Bronchial epithelial cell (primary cell): ENCODE measurements around the gene SEC61A1. TPM values are rescaled to one million over a fixed set of nuclear protein-coding genes. Genes with fewer than 3 reads are reported as not detected.

Experiments
- DNase-seq: peaks from one replicate; pipeline ENCODE4 v3.0.0-alpha.2; 2010; ENCODE audit warnings: low read depth
- FAIRE-seq: peaks from 2 replicates; lab custom pipeline; 2011; peaks lifted over from hg19 to GRCh38; lab: Jason Lieb, UNC
- H3K27me3 ChIP-seq: 2 replicates; pipeline ENCODE4 v1.5.1; 2011; ENCODE audit warnings: low read length; ENCODE audit not compliant: control insufficient read depth, insufficient read depth
- H3K36me3 ChIP-seq: 2 replicates; pipeline ENCODE4 v1.5.1; 2011; ENCODE audit warnings: low read length; ENCODE audit not compliant: control insufficient read depth, insufficient read depth
- H3K4me3 ChIP-seq: 2 replicates; pipeline ENCODE4 v1.5.1; 2011; ENCODE audit warnings: mild to moderate bottlenecking, low read depth, low read length, control low read depth
- total RNA-seq: library from RNA; depleted of rRNA; stranded (reverse); fragments of >200 nt; gene quantifications from 2 replicates; pipeline ENCODE4 v1.2.1, GENCODE V29; 2014
- TF ChIP-seq, protein P1 (sequence below): IDR thresholded peaks from 2 replicates; pipeline ENCODE4 v1.5.1; 2011; ENCODE audit warnings: mild to moderate bottlenecking, moderate library complexity, low read length, control low read depth, inconsistent platforms; ENCODE audit not compliant: insufficient read depth, severe bottlenecking

The SEC61A1 gene
- total RNA-seq, 1 donor from 2014 or later, result 256 TPM

DNA sequence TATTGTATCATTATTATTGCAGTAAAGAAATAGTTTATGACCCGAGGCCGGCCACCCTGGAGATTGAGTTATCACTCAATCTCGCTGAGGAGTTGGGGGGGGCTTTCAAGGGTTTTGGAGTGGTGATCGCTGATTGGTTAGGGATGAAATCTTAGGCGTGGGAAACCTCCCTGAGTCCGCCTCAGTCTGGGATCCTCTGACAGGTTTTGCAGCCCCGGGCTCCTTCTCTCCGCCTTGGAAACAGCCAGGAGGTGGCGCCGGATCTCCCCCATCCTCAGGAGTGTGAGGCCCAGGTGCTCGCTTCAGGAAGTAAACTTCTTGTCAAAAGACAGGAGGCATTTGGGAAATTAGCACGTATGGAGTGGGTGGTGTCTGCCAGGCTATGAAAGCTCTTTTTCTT lies 41.1 kb upstream of the SEC61A1 start:
- Histone ChIP-seq H3K4me3 (peak overlapping the region; percentile 39), H3K27me3 (no peaks in the 10 kb centered on the region), H3K36me3 (no peaks in the 10 kb centered on the region)
- FAIRE-seq, result no peak
- TF ChIP-seq, protein P1, sequence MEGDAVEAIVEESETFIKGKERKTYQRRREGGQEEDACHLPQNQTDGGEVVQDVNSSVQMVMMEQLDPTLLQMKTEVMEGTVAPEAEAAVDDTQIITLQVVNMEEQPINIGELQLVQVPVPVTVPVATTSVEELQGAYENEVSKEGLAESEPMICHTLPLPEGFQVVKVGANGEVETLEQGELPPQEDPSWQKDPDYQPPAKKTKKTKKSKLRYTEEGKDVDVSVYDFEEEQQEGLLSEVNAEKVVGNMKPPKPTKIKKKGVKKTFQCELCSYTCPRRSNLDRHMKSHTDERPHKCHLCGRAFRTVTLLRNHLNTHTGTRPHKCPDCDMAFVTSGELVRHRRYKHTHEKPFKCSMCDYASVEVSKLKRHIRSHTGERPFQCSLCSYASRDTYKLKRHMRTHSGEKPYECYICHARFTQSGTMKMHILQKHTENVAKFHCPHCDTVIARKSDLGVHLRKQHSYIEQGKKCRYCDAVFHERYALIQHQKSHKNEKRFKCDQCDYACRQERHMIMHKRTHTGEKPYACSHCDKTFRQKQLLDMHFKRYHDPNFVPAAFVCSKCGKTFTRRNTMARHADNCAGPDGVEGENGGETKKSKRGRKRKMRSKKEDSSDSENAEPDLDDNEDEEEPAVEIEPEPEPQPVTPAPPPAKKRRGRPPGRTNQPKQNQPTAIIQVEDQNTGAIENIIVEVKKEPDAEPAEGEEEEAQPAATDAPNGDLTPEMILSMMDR, result peak; percentile 76
- DNase-seq, result peak; percentile 68

DNA sequence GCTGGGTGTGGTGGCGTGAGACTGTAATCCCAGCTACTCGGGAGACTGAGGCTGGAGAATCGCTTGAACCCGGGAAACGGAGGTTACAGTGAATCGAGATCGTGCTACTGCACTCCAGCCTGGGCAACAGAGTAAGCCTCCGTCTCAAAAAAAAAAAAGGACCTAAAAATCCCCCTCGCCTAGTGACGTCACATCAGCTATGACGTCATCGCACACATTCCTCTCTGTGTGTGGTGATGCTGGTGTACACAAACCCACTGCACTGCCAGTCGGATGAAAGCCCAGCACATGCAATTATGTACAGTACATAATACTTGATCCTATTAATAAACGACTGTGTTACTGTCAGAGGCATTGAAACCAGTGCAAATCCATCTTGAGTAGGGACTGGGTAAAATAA lies 40.2 kb upstream of the SEC61A1 start:
- no peak overlapping the region for H3K4me3 ChIP-seq
- H3K27me3 ChIP-seq, result no peaks in the 10 kb centered on the region
- TF ChIP-seq, protein P1, result no peak
- no peaks in the 10 kb centered on the region for H3K36me3 ChIP-seq
- no peak for DNase-seq
- no peak for FAIRE-seq

DNA sequence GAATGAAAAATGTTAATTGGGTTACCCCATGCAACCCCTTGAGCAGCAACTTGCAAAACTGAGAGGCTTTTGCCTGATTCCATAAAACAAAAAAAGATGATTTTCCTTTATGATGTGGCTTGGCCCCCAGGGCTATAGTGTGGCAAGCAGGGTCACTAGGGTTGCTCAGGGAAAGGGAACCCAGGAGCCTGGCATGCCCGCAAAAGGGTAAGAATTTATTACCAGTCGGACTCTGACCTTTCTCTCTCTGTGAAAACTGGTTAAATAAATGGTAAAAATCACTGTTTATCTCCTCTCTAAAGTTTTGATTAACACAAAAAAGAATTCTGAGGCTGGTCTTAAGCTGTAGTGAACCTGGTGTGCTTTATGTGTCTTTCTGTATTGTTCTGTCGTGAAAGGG lies 37.7 kb upstream of the SEC61A1 start:
- Histone ChIP-seq H3K27me3 (no peaks in the 10 kb centered on the region), H3K4me3 (no peak overlapping the region), H3K36me3 (no peaks in the 10 kb centered on the region)
- DNase-seq (no peak), FAIRE-seq (no peak)
- TF ChIP-seq, protein P1, result no peak

DNA sequence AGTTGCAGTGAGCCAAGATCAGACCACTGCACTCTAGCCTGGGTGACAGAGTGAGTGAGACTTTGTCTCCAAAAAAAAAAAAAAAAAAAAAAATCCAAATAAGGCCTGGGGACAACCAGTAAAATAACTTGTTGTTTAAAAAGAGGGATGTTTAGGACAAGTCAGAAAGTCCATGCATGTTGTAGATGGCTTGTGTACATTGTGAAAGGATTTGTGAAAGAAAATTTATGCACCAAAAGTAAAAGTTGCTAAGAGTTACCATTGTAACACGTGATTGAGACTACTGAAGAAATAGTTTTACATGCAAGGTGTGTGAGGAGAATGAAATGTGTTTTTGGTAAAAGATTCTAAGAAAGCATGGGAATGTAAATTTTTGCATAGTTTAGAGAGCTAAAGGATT lies 35.7 kb upstream of the SEC61A1 start:
- DNase-seq, result no peak
- Histone ChIP-seq H3K27me3 (no peaks in the 10 kb centered on the region), H3K4me3 (no peak overlapping the region), H3K36me3 (no peaks in the 10 kb centered on the region)
- TF ChIP-seq, protein P1, result no peak
- FAIRE-seq, result no peak

DNA sequence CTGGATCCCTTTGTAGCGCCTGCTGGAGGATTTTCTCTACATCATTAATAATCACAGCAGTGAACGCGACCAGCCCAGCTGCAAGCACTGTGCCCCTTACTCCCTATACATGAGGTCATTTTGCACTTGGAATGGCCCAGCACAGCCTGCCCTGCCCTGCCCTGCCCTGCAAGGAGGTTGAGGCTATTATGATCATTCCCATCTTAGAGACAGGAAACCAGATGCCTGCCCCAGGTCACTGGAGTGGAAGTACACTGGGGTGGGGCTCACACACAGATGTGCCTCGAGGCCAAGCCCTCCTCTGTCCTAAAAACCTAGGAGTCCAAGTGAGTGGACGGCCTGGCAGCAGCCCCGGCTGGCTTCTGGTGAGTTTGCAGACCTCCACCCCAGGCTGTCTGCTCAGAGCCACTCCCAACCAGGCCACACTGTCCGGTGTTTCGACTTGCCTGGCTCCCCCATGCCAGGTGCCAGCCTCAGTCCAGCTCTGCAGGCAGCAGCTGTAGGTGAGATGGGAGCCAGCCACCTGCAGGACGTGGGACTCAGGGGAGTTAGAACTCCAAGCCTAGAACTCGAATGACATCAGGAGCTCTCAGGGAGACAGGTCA lies 30.4 kb upstream of the SEC61A1 start:
- Histone ChIP-seq H3K36me3 (no peaks in the 10 kb centered on the region), H3K4me3 (no peak overlapping the region), H3K27me3 (no peaks in the 10 kb centered on the region)
- TF ChIP-seq, protein P1, result no peak
- DNase-seq, result no peak
- FAIRE-seq, result no peak

DNA sequence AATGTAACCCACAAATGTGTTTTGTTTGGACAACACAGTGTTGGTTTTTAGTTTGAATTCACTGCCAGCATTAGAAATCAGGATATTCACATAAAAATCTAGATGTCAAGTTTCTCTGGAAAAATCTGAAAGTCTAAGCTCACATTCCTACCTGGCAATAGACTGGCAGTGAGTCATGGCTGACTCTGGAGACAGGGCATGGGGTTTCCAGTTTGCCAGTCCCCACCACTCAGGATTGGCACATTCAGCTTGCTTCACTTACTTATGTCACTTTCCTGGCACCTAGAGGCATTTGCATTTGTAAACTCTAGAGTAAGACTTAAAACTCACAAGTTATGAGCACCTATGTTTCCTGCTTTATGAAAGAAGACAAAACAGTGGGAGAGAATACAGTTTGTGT lies 19.1 kb upstream of the SEC61A1 start:
- no peak for FAIRE-seq
- no peaks in the 10 kb centered on the region for H3K36me3 ChIP-seq
- TF ChIP-seq, protein P1, result no peak
- peak; percentile 73 for DNase-seq
- no peak overlapping the region for H3K4me3 ChIP-seq
- no peaks in the 10 kb centered on the region for H3K27me3 ChIP-seq
